HL-60/S4 treated with retinoic acid at 250 ng/mL for 4 days and 3 days (cell line): ENCODE results near the gene SHISA2.
"Not testable (repeated sequence)": the region's sequence is repeated elsewhere in the genome, so short reads cannot be mapped to it uniquely, and the experiment has no call there.

Experiments used
- in situ Hi-C: fragments of 300-500 bp; cut with MboI; formaldehyde crosslinking; loops from 2 replicates; pipeline ENCODE4 v1.7.0; 2022; ENCODE audit warnings: low sequenced_read_pairs

SHISA2 gene

GRCh38 chr13:26051657-26052311 is at the start of gene SHISA2:
SHISA2 (minus strand) TSS chr13:26052016; CDS start chr13:26050975, 1,041 bp downstream.
- in situ Hi-C loops = no loop called here

GRCh38 chr13:26095846-26096610 is 44.2 kb upstream of the SHISA2 start:
- in situ Hi-C loops = no loop called here

- in situ Hi-C loops = no loop called here
Measured at GRCh38 chr13:26095338-26095737, 43.5 kb upstream of the SHISA2 start.

GRCh38 chr13:26076821-26077220 is 25.0 kb upstream of the SHISA2 start:
- in situ Hi-C loops = not testable (repeated sequence)

GRCh38 chr13:26075498-26075897 is 23.7 kb upstream of the SHISA2 start:
- in situ Hi-C loops = no loop called here

GRCh38 chr13:26074706-26075105 is 22.9 kb upstream of the SHISA2 start:
- in situ Hi-C loops = no loop called here

- in situ Hi-C loops = not testable (repeated sequence)
Measured at GRCh38 chr13:26072335-26072734, 20.5 kb upstream of the SHISA2 start.

GRCh38 chr13:26071691-26072090 is 19.9 kb upstream of the SHISA2 start:
- in situ Hi-C loops = no loop called here

- in situ Hi-C loops = not testable (repeated sequence)
Measured at GRCh38 chr13:26069642-26070041, 17.8 kb upstream of the SHISA2 start.

GRCh38 chr13:26068372-26068771 is 16.6 kb upstream of the SHISA2 start:
- in situ Hi-C loops = not testable (repeated sequence)

- in situ Hi-C loops = no loop called here
Measured at GRCh38 chr13:26067601-26068000, 15.8 kb upstream of the SHISA2 start.

- in situ Hi-C loops = not testable (repeated sequence)
Measured at GRCh38 chr13:26066492-26066891, 14.7 kb upstream of the SHISA2 start.

- in situ Hi-C loops = no loop called here
Measured at GRCh38 chr13:26062853-26063444, 11.1 kb upstream of the SHISA2 start.

- in situ Hi-C loops = no loop called here
Measured at GRCh38 chr13:26061947-26062346, 10.1 kb upstream of the SHISA2 start.

GRCh38 chr13:26061256-26061655 is 9.4 kb upstream of the SHISA2 start:
- in situ Hi-C loops = no loop called here

- in situ Hi-C loops = no loop called here
Measured at GRCh38 chr13:26060357-26060756, 8.5 kb upstream of the SHISA2 start.

- in situ Hi-C loops = no loop called here
Measured at GRCh38 chr13:26058704-26059103, 6.9 kb upstream of the SHISA2 start.

- in situ Hi-C loops = no loop called here
Measured at GRCh38 chr13:26054896-26055295, 3.1 kb upstream of the SHISA2 start.

GRCh38 chr13:26053418-26053980 is 1.7 kb upstream of the SHISA2 start:
- in situ Hi-C loops = no loop called here

GRCh38 chr13:26052337-26052736 is 521 bp upstream of the SHISA2 start:
- in situ Hi-C loops = no loop called here

GRCh38 chr13:26051231-26051656 is 572 bp downstream of the SHISA2 start:
- in situ Hi-C loops = no loop called here
